Spinal cord (tissue), 10 donors: ENCODE results near the gene RALA. TPM values are rescaled to one million over a fixed set of nuclear protein-coding genes. Genes with fewer than 3 reads are reported as not detected.
A peak's percentile ranks its signal among the peaks of the same experiment; 100 is the strongest.

Source experiments
- DNase-seq, 6 donors: peaks; one replicate each; pipeline versions ENCODE4 v3.0.0 to v3.0.0-alpha.2; 2013 to 2015; ENCODE audit warnings: low spot score in 6 of 6, low read depth in 4 of 6
- H3K27ac ChIP-seq: one replicate; pipeline ENCODE4 v1.5.1; 2013; ENCODE audit warnings: low read depth, low read length, control low read depth
- H3K27me3 ChIP-seq: one replicate; pipeline ENCODE4 v1.6.1; 2013; ENCODE audit warnings: low read length; ENCODE audit not compliant: control insufficient read depth, insufficient read depth
- H3K36me3 ChIP-seq: one replicate; pipeline ENCODE4 v1.6.1; 2013; ENCODE audit warnings: low read length; ENCODE audit not compliant: control insufficient read depth, insufficient read depth
- H3K4me1 ChIP-seq: one replicate; pipeline ENCODE4 v1.6.1; 2013; ENCODE audit warnings: low read length; ENCODE audit not compliant: control insufficient read depth, insufficient read depth
- H3K4me3 ChIP-seq: one replicate; pipeline ENCODE4 v1.5.1; 2013; ENCODE audit warnings: low read depth, low read length, control low read depth
- H3K9me3 ChIP-seq: one replicate; pipeline ENCODE4 v1.6.1; 2013; ENCODE audit warnings: low read length; ENCODE audit not compliant: control insufficient read depth, insufficient read depth
- WGBS: methylation state at CpG from one replicate; pipeline ENCODE4 v1.1.5; 2013; ENCODE audit warnings: missing lambda C conversion rate; ENCODE audit not compliant: insufficient coverage; 5-methylcytosine and 5-hydroxymethylcytosine counted together
- polyA plus RNA-seq, 2 donors: library from polyadenylated mRNA; unstranded; fragments of 120-200 nt; gene quantifications; one replicate each; pipeline ENCODE4 v1.2.1, GENCODE V29; 2013; ENCODE audit not compliant: insufficient read length in 2 of 2
- total RNA-seq, 2 donors: library from RNA; depleted of rRNA in 1 of 2; stranded (reverse); fragments of 120-200 nt in 1 of 2; fragments of >200 nt in 1 of 2; gene quantifications; one replicate each; pipeline versions ENCODE4 v1.2.3 to v1.2.4, GENCODE V29; 2013 to 2014
- donor health status: healthy.

Gene RALA
- total and polyA plus RNA-seq, 4 donors = 23.2 to 93.3 (median 60.7) TPM

DNA sequence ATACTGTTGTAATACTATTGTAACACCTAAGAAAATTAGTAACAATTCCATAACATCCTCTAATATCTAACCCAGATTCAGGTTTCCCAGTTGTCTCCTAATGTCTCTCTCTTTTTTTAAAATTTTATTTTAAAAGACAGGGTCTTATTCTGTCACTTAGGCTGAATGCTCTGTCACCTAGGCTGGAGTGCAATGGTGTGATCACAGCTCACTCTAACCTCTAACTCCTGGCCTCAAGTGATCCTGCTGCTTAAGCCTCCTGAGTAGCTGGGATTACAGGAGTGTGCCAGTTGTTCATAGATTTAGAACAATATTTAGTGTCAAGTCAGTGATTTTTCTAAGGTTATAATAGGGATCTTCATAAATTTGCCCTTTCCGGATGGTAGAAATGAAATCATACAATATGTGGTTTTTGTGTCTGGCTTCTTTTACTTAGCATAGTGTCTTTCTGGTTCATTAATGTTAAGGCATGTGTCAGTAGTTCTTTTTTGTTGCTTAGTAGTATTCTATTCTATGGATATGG lies 14.7 kb downstream of the RALA start:
- no peak overlapping the region for H3K4me3 ChIP-seq
- H3K27ac ChIP-seq = no peak overlapping the region
- DNase-seq = no peak
- no peaks in the 10 kb centered on the region for H3K36me3 ChIP-seq
- no peaks in the 10 kb centered on the region for H3K27me3 ChIP-seq
- WGBS = no CpG with 5 or more reads among the region's 1 CpG
- no peaks in the 10 kb centered on the region for H3K9me3 ChIP-seq
- H3K4me1 ChIP-seq = no peaks in the 10 kb centered on the region

DNA sequence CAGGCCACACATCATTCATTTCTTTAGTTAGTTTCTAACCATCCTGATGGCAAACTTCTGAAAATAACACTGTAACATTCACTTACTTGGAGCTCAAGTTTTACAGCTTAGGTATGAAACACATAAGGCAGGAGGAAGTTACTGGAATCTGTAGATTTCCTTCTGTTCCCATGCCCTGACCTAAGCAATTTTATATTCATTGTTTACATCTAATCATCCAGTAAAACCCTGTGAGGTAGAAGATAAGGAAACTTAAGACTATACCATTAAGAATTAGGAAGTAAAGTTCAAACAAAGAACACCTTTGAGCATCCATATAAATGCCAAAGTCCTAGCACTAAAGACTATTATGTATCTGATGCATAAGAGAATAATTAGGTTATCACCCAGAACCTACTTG lies 19.5 kb downstream of the RALA start:
- H3K27ac ChIP-seq = no peak overlapping the region
- no peaks in the 10 kb centered on the region for H3K4me1 ChIP-seq
- no peaks in the 10 kb centered on the region for H3K36me3 ChIP-seq
- H3K9me3 ChIP-seq = no peaks in the 10 kb centered on the region
- no peak overlapping the region for H3K4me3 ChIP-seq
- H3K27me3 ChIP-seq = no peaks in the 10 kb centered on the region
- DNase-seq = no peak

DNA sequence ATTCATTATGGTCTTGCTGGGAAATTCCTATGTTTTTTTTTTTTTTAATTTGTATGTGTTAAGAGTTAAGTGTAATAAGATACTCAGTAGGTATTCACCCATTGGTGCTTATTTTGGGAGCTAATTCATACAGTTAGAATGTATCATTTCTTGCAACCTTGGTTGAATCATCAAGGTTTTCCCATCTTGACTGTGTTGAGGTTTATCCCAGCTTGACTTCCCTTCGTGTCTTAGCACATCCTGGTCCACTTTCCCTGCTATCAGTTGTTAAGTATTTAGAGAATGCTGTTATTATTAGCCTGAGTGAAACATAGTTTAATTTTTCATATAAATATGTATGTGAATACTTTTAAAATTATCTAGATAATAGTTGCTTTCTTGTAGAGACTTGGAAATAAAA lies 20.8 kb downstream of the RALA start:
- Histone ChIP-seq H3K27me3 (no peaks in the 10 kb centered on the region), H3K27ac (no peak overlapping the region), H3K4me3 (no peak overlapping the region), H3K36me3 (no peaks in the 10 kb centered on the region), H3K9me3 (no peaks in the 10 kb centered on the region), H3K4me1 (no peaks in the 10 kb centered on the region)
- no peak for DNase-seq
- no CpG with 5 or more reads among the region's 1 CpG for WGBS

DNA sequence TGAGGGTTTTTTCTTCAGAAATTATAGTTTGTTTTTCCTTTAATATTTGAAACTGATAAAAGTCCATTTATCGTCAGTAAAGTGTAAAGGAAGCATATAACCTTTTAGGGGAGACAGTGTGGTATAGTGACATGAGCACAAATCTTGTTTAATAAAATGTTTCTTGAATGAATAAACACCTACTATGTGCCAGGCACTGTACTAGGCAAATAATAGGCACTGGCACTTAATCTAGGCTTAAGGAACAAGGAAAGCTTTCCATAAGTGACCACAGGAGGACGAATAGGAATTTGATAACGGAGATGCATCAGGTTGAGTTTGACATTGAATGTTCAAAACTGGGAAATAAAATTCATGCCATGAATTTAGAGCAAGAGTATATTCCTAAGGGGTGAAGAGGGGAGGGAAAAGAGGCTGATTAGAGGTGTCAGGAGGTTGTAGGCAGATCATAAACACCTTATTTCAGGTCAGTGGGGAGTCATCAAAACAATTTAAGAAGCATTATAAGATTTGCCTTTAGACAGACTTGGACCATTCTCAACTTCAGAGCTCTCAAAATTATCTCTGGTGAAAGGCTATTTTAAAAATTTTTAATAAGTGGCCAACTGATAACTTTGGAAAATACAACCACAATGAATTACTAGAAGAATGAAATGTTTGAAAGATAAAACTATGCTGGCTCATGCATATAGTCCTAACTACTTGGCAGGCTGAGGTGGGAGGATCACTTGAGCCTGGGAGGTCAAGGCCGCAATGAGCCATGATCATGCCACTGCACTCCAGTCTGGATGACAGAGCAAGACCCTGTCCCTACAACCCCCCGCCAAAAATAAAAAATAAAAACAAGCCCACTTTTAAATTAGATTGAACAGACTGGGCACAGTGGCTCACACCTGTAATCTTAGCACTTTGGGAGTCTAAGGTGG lies 22.4 kb downstream of the RALA start:
- Histone ChIP-seq H3K4me3 (no peak overlapping the region), H3K27me3 (no peaks in the 10 kb centered on the region), H3K9me3 (no peaks in the 10 kb centered on the region), H3K36me3 (no peaks in the 10 kb centered on the region), H3K4me1 (no peaks in the 10 kb centered on the region), H3K27ac (no peak overlapping the region)
- 95% methylated on average over 2 of the region's 5 CpGs for WGBS
- DNase-seq = no peak

DNA sequence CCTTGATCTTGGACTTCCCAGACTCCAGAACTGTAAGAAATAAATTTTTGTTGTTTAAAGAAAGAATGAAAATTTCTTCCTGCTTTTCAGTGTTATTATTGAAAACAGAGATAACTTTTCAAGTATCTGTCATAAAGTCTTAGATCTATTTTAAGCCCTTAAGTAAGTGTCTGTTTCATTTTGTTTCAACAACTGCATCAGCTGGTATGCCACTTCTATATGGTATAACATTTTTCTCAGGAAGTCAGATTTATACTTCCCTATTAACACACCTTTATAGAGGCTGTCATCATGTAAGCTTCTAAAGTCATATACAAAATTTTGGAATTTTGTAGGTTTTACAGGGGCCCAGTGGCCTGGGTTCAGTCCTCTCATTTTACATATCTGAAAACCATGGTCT lies 24.4 kb downstream of the RALA start:
- no peaks in the 10 kb centered on the region for H3K9me3 ChIP-seq

DNA sequence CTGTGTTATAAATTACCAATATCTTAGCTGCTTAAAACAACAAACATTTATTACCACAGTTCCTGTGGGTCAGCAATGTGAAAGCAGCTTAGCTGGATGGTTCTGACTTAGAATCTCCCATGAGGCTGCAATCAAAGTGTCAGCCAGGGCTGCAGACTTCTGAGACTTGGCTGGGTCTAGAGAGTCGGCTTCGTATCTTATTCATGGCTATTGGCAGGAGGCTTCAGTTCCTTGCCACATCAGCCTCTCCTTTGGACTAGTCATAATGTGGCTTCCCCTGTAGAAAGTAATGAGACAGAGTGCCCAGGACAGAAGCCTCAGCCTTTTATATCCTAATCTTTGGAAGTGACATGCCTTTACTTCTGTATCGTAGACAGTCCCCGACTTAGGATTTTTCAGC lies 27.3 kb downstream of the RALA start:
- peaks cover 2% of the 10 kb centered on the region for H3K9me3 ChIP-seq
- no CpG with 5 or more reads among the region's 4 CpGs for WGBS

More for the DNA sequence above, 24.4 kb downstream of the RALA start:
- no peak for DNase-seq
- H3K27me3 ChIP-seq = no peaks in the 10 kb centered on the region
- H3K36me3 ChIP-seq = no peaks in the 10 kb centered on the region
- no peaks in the 10 kb centered on the region for H3K4me1 ChIP-seq
- H3K27ac ChIP-seq = no peak overlapping the region
- no peak overlapping the region for H3K4me3 ChIP-seq

DNA sequence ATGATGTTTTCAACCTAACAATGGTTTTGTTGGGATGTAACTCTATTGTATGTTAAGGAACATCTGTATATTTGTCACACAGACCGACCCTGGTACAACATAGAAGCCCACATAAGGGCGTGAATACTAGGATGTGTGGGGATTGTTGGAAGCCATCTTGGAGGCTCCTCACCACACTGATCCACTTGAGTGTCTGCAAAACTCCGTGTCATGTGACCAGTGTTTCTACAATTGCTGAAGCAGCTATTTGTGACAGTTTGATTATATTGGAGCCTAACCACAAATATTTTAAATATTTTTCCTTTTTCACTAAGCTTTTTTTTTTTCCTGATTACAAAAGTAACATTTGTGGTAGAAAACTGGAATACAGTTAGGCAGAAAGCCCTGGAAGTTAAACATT lies 27.9 kb downstream of the RALA start:
- H3K9me3 ChIP-seq = peaks cover 2% of the 10 kb centered on the region
- 100% methylated on average over 1 of the region's 3 CpGs for WGBS
- H3K4me1 ChIP-seq = no peaks in the 10 kb centered on the region
- H3K27me3 ChIP-seq = no peaks in the 10 kb centered on the region
- no peaks in the 10 kb centered on the region for H3K36me3 ChIP-seq
- no peak overlapping the region for H3K27ac ChIP-seq
- H3K4me3 ChIP-seq = no peak overlapping the region
- DNase-seq = no peak

More for the DNA sequence above, 27.3 kb downstream of the RALA start:
- Histone ChIP-seq H3K27me3 (no peaks in the 10 kb centered on the region), H3K4me3 (no peak overlapping the region), H3K36me3 (no peaks in the 10 kb centered on the region), H3K27ac (no peak overlapping the region), H3K4me1 (no peaks in the 10 kb centered on the region)
- peak in 1 of 6 donors; percentile 17 for DNase-seq

DNA sequence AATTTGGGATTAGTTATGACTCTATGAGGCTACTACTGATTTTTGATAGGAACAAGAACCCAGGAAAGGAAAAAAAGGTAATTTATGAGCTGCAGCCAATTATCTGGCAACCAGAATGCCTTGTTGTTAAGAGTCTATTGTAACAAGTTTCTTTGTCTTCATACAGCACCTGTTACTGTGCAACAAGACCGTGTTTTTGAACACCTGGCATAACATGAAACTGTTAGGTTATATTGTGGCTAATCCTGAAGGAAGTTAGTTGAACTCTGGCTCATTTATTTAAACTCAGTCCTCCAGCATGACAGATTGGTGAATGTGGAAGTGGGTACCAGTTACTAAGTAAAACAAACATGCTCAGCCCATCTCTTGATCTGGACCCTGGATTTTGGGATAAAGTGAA lies 33.0 kb downstream of the RALA start:
- H3K4me1 ChIP-seq = no peaks in the 10 kb centered on the region
- H3K9me3 ChIP-seq = peaks cover 2% of the 10 kb centered on the region
- 71% methylated on average over 1 of the region's 1 CpG for WGBS
- no peak for DNase-seq
- no peak overlapping the region for H3K4me3 ChIP-seq
- H3K27me3 ChIP-seq = no peaks in the 10 kb centered on the region
- no peaks in the 10 kb centered on the region for H3K36me3 ChIP-seq
- H3K27ac ChIP-seq = no peak overlapping the region

DNA sequence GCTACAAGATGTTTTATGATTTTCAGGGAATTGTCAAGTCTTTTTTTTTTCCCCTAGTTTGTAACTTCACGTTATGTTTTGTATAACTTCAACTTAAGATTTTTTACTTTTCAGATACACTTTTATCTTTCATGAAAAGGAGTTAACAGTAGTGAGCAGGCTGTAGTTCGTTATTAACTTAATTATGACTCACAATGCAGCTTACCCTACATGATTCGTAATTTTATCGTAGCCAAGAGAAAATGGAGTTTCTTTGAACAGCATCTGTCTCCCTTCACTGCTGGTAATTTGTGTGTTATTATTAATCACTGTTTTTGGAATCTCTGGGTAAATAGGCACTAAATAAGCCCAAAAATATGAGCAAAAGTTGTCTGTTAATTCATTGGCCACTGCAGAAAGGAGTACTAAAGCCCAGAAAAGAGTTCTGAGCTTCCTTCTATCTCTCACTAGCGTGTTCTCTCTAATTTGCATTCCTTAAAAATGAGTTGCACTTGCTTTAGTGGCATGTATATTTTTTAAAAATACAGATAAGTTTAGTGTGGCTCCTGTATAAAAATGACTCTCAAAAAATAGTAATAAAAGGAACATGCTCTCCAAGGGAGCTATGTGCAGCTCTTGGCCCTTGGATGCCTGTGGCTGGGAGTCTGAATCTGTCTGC lies 36.1 kb downstream of the RALA start:
- no peaks in the 10 kb centered on the region for H3K27me3 ChIP-seq
- no peak overlapping the region for H3K4me3 ChIP-seq
- H3K36me3 ChIP-seq = no peaks in the 10 kb centered on the region
- H3K9me3 ChIP-seq = peaks cover 6% of the 10 kb centered on the region
- no CpG with 5 or more reads among the region's 5 CpGs for WGBS
- no peak for DNase-seq
- no peak overlapping the region for H3K27ac ChIP-seq
- H3K4me1 ChIP-seq = no peaks in the 10 kb centered on the region

DNA sequence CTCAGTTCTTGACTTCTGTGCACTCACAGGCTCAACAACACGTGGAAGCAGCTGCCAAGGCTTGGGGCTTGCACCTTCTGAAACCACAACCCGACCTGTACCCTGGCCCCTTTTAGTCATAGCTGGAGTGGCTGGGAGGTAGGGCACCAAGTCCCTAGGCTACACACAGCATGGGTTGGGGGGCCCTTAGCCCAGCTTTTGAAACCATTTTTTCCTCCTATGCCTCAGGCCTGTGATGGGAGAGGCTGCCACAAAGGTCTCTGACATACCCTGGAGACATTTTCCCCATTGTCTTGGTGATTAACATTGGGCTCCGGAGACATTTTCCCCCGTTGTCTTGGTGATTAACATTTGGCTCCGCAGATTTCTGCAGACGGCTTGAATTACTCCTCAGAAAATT lies 38.6 kb downstream of the RALA start:
- no peaks in the 10 kb centered on the region for H3K4me1 ChIP-seq
- H3K4me3 ChIP-seq = no peak overlapping the region
- H3K27ac ChIP-seq = no peak overlapping the region
- WGBS = 82% methylated on average over 6 of the region's 6 CpGs
- no peaks in the 10 kb centered on the region for H3K27me3 ChIP-seq
- H3K9me3 ChIP-seq = peaks cover 4% of the 10 kb centered on the region
- H3K36me3 ChIP-seq = no peaks in the 10 kb centered on the region
- DNase-seq = no peak
